GM21367 (cell line): ENCODE results near the gene PGLYRP3.
"Not testable (repeated sequence)": the region's sequence is repeated elsewhere in the genome, so short reads cannot be mapped to it uniquely, and the experiment has no call there.

Source experiments
- ATAC-seq: cut with Tn5 transposase; IDR thresholded peaks from one replicate; pipeline ENCODE4 v1.9.1; 2021; ENCODE audit not compliant: unreplicated experiment

Gene PGLYRP3

DNA sequence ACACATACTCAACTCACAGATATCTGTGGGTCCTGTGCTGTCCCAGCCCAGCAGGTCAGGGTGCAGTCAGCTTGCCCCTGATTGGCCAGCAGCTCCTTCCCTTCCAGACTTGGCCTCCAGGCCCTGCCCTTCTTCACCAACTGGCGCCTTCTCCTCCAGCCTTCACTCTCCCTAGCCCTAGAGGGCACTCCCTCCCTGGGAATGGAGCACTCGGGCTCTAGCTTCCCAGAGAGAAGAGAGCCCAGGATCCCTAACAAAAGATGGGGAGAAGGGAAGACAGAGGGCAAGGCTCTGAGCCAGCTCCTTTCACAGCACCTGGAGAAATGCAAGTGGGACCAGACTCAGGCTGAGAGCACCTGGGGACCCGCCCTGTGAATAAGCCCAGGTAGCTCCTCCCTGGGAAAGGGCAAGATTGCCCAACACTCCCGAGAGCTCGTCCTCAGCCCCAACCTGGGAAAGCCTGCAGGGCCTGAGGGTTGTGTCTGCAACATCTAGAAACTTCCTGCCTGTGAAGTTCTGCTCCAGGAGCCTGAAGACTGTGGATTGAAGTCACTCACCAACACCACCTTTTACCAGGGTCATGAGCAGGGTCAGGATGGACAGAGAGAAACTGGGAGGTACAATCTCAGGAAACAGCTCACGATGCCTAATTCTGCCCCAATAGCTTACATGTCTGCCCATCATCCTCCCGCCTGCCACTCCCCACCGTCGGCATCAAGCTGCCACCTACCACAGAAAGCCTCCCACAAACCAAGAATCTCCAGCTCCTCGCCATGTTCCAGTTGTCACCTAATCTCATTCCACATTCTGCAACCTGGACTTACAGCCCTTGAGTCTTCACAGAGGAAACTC is 36.0 kb upstream of the PGLYRP3 start, which contains the start of gene PGLYRP4:
Gene PGLYRP4 (minus strand): TSS at position 331 of the 852 bp plus-strand sequence. CDS start 909 bp downstream, outside the sequence.
- ATAC-seq: no peak

DNA sequence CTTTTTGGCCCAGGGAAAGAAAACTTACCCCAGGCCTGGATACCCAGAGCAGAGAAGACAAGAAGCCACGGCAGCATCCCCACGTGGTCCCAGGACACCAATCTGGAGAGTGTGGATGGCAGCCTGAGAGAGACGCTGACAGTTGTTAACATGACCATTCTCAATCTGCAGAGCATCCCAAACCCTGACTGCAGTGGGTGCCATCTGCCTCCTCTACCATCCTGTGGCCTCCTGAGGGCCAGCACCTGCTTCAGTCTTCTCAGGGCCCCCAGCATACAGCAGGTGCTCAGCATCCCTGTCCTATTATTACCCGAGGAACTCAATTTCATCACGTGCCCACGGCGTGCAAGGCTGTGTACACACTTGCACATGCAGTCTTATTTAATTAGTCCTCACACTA is 35.1 kb upstream of the PGLYRP3 start:
- ATAC-seq: no peak

- ATAC-seq: not testable (repeated sequence)
Measured at GRCh38 chr1:153347049-153347448, 34.3 kb upstream of the PGLYRP3 start.

- ATAC-seq: no peak
Measured at GRCh38 chr1:153346077-153346723, 33.4 kb upstream of the PGLYRP3 start.

GRCh38 chr1:153345187-153346076 is 32.7 kb upstream of the PGLYRP3 start:
- no peak for ATAC-seq

DNA sequence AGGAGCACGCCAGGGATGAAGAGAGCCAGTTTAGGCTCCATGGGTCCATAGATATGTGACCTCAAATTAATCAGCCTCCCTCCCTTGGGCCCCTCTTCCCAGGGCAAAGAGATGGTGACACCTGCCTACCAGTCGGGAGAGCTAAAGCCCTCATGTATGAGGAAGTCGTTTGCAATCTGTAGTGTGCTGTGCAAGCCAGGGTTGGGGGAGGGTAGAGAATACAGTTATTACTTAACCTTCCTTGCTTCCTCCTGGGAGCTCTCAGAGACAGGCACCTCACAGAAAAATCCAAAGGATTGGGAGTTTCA is 31.9 kb upstream of the PGLYRP3 start:
- ATAC-seq: no peak

- ATAC-seq: no peak
Measured at GRCh38 chr1:153343811-153344717, 31.3 kb upstream of the PGLYRP3 start.

DNA sequence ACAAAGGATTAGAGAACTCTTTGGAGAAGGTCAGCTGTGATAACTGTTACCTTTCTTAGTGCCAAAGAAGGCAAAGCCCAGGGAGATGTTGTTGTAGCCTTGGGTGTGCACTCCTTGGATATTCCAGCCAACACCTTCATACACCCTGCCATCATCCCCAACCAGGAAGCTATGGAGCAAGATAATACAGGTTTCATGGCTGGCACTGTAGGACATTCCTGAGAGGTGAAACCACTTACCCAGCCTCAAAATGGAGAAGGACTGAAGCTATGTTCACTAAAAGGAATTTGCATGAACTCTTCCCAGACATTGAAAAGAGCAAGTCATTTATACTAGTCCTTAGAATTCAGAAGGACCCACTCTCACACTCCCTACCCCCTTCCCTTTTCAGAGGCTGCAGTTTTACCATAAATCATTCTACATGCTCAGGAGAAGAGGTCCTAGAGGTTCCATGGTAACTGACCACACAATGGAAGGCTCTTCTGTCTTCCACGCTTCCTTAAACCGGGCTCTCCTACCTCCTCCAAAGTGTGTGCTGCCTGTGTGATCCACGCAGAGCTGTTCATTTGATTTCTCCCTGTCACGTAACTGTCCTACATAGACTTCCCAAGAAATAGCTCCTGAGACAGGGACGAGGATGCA is 30.4 kb upstream of the PGLYRP3 start:
- ATAC-seq: no peak

GRCh38 chr1:153342178-153342577 is 29.4 kb upstream of the PGLYRP3 start:
- ATAC-seq: no peak

- ATAC-seq: no peak
Measured at GRCh38 chr1:153341431-153341934, 28.7 kb upstream of the PGLYRP3 start.

- no peak for ATAC-seq
Measured at GRCh38 chr1:153340356-153340755, 27.6 kb upstream of the PGLYRP3 start.

DNA sequence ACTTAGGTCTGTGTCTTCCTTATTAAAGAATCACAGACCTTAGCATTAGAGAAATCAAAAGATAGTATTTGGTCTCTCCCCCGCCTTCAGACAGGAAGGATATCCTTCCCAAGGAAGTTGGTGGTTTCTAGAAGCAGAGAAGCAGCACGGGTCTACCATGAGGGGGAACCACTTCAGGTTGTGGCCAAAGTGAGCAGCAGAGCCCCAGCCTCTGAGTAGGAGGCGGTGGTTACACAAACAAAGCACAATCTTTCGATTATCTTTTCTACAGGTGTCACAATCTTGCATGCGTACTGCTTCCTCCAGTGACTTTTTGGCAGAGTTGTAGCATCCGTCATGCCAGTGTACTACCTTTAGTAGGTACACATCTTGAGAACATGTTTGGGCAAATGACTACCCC is 27.1 kb upstream of the PGLYRP3 start:
- no peak for ATAC-seq

- ATAC-seq: no peak
Measured at GRCh38 chr1:153337980-153338853, 25.5 kb upstream of the PGLYRP3 start.

- ATAC-seq: no peak
Measured at GRCh38 chr1:153336650-153337049, 23.9 kb upstream of the PGLYRP3 start.

DNA sequence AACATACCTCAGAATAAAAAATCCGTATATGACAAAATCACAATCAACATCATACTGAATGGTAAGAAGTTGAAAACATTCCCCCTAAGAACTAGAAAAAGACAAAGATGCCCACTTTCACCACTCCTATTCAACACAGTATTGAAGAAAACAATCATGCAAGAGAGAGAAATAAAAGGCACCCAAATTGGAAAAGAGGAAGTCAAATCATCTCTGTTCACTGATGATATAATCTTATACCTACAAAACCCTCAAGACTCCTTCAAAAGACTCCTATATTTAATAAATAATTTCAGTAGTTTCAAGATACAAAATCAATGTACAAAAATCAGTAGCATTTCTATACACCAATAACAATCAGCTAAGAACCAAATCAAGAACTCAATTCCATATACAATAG is 21.1 kb upstream of the PGLYRP3 start:
- ATAC-seq: no peak

- ATAC-seq: no peak
Measured at GRCh38 chr1:153324912-153325311, 12.2 kb upstream of the PGLYRP3 start.

DNA sequence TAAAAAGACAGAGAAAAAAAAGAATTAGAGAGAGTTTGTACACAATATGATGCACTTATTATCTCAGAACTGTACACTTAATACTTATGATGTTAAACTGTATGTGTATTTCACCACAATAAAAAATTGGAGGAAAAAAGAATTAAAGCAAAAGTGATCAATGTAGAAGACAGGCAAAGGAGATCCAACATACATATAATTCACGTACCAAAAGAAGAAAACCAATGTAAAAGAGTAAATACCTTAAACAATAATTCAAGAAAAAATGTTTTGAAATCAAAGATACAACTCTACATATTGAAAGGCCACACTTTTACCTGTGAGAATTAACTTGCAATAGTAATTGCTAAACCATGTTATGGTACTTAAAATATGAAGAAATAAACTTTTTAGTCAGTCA is 9.8 kb upstream of the PGLYRP3 start:
- no peak for ATAC-seq

DNA sequence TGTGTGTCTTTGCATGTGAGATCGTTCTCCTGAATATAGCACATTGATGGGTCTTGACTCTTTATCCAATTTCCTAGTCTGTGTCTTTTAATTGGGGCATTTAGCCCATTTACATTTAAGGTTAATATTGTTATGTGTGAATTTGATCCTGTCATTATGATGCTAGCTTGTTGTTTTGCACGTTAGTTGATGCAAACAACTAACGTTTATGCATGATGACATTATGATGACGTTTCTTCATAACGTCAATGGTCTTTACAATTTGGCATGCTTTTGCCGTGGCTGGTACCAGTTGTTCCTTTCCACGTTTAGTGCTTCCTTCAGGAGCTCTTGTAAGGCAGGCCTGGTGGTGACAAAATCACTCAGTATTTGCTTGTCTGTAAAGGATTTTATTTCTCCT is 5.4 kb upstream of the PGLYRP3 start:
- not testable (repeated sequence) for ATAC-seq

- ATAC-seq: not testable (repeated sequence)
Measured at GRCh38 chr1:153316013-153316412, 3.3 kb upstream of the PGLYRP3 start.
